ENCODE results near the gene TBRG1. TPM values are rescaled to one million over a fixed set of nuclear protein-coding genes. Genes with fewer than 3 reads are reported as not detected.

The TBRG1 gene
- total and polyA plus RNA-seq, 2 of the 4 experiments (the other 2 are of a cell fraction) = 13.3 to 23.2 TPM

DNA sequence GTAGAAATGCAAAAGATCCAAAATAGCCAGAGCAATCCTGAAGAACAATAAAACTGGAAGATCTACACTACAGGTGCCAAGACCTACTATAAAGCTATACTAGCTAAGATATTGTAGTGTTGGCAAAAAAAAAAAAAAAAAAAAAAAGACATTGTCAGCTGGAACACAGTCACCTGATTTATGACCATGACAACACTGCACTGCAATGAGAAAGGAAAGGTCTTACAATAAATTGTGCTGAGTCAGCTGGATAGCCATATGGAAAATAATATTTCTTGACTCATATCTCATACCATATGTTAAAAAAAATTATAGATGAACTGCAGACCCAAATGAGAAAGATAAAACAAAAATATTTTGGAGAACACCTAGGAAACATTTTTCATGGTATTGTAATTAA is 14.5 kb upstream of the TBRG1 start:
- BruUV-seq (replicated peaks) = no TSS peak
- Histone ChIP-seq H3K4me1 (ENCODE audit: control insufficient read depth, insufficient read depth, low read length) (no peaks in the 10 kb centered on the region), H3K4me2 (ENCODE audit: low read depth, low read length) (no peak overlapping the region), H2BK20ac (ENCODE audit: low read depth, low read length) (no peak overlapping the region), H3K56ac (ENCODE audit: extremely low read depth, insufficient read depth, low read length) (no peak overlapping the region), H4K8ac (ENCODE audit: low read depth in 2 of 2, low read length in 2 of 2) (no peak overlapping the region), H3K36me3 (ENCODE audit: control insufficient read depth, insufficient read depth, low read length) (no peaks in the 10 kb centered on the region), H2BK15ac (ENCODE audit: low read depth, low read length) (no peak overlapping the region), H3K4me3 (ENCODE audit: insufficient read depth, low read depth, low read length) (no peak overlapping the region), H3K9ac (ENCODE audit: low read depth, low read length) (no peak overlapping the region), H3K27me3 (ENCODE audit: control insufficient read depth, insufficient read depth, low read length) (no peaks in the 10 kb centered on the region; the same call in 1 of the 2 replicates), H4K5ac (ENCODE audit: low read depth, low read length) (no peak overlapping the region), H2BK5ac (ENCODE audit: low read depth, low read length, poor library complexity, severe bottlenecking) (no peak overlapping the region), H2AFZ (replicated peaks; ENCODE audit: low read length, poor library complexity) (no peak overlapping the region), H3K27ac (ENCODE audit: insufficient read depth, low read length) (no peak overlapping the region), H3K23ac (ENCODE audit: low read depth, low read length) (no peak overlapping the region), H4K20me1 (ENCODE audit: insufficient read depth, low read length) (no peaks in the 10 kb centered on the region), H2AK9ac (replicated peaks; ENCODE audit: low read depth, low read length, poor library complexity) (no peak overlapping the region), H3K4ac (ENCODE audit: low read depth, low read length) (no peak overlapping the region), H3K9me3 (ENCODE audit: control insufficient read depth, insufficient read depth, low read length) (no peaks in the 10 kb centered on the region), H3K9me1 (ENCODE audit: insufficient read depth, low read length) (no peaks in the 10 kb centered on the region), H2AK5ac (ENCODE audit: low read depth, low read length) (no peak overlapping the region), H3K79me1 (ENCODE audit: low read depth in 1 of 2, low read length in 2 of 2) (no peaks in the 10 kb centered on the region), H3K18ac (ENCODE audit: low read depth, low read length) (no peak overlapping the region), H2BK120ac (ENCODE audit: low read depth, low read length) (no peak overlapping the region), H4K91ac (ENCODE audit: insufficient read depth, low read depth, low read length) (no peak overlapping the region), H3K14ac (replicated peaks; ENCODE audit: low read depth, low read length) (no peak overlapping the region)
- ChIA-PET POLR2A (ENCODE audit: unreplicated experiment) (no interaction called here), CTCF (interaction anchor here (0.6 to 0.7 kb wide), 2 partner anchors 22 to 1086 kb away, joined by 3 to 5 read pairs; no protein-coding TSS in a partner anchor)
- dilution Hi-C loops (cut with HindIII; ENCODE audit: low sequenced_read_pairs, unreplicated experiment) (no loop called here), in situ Hi-C loops (cut with MboI; ENCODE audit: low sequenced_read_pairs) (no loop called here), intact Hi-C loops (cut with micrococcal nuclease) (no loop called here)
- no peak for ATAC-seq (ENCODE audit: low read depth)
- TF ChIP-seq SMC3 (IDR thresholded peaks at IDR 0.05; ENCODE audit: low read depth, low read length) (no peak), MAFK (IDR thresholded peaks at IDR 0.05; ENCODE audit: low read depth, low read length) (peak; percentile 99)
- no peak for DNase-seq
